GM18511 (cell line): ENCODE results near the gene FITM2.
"Not testable (repeated sequence)": the region's sequence is repeated elsewhere in the genome, so short reads cannot be mapped to it uniquely, and the experiment has no call there.

Source experiments
- ATAC-seq: cut with Tn5 transposase; IDR thresholded peaks from one replicate; pipeline ENCODE4 v1.9.1; 2021; ENCODE audit warnings: mild to moderate bottlenecking, moderate library complexity; ENCODE audit not compliant: unreplicated experiment

The FITM2 gene

DNA sequence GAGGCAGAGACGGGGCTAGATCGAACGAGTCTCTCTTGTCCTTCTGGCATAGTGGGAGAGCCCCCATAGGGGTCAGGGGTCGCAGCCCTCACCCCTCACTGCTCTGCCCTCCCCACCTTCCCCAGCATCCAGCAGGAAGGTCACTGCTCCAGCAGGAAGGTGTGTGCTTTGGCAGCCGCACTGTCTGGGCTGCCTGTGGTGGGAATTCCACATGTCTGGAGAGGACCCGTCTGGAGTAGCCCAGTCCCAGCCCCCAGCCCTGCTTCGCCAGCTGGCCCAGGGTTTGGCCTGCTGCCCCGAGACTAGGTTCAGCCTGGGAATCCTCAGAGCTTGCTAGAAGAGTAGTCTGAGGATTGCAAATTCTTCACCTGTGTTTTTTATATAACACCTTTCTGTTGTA, 23.3 kb upstream of the FITM2 start:
- ATAC-seq, result no peak

DNA sequence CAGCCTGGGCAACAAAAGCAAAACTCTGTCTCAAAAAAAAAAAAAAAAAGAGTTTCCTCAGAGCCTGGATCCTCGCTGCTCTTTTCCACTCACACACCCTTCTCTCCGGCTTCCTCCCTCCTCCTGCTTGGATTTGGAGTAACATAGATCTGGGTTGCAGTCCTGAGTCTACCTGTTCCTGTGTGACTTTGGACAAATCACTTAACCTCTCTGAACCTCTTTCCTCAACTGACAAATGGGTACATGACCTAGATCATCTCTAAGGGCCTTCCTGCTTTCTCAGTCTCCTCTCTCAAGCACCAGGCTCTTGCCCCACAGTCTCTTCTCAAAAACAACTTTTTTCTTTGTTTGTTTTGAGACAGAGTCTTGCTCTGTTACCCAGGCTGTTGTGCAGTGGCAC, 20.2 kb upstream of the FITM2 start:
- ATAC-seq, result no peak

DNA sequence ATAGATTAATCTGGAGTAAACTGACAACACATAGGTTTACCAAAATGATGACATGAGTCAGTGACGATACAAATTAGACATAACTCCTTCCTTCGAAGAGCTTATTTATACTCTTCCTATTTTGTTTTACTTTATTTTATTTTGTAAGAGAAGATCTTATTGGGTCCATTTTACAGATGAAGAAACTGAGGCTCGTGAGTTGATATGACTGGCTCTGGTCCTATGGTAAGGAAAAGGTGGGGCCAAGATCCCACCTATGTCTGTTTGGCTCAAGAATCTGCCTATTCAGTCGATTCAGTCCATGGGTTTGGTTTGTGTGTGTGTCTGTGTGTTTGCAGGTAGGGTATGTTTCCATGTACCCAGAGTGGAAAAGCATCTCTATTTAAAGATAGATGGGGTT, 17.4 kb upstream of the FITM2 start:
- no peak for ATAC-seq

DNA sequence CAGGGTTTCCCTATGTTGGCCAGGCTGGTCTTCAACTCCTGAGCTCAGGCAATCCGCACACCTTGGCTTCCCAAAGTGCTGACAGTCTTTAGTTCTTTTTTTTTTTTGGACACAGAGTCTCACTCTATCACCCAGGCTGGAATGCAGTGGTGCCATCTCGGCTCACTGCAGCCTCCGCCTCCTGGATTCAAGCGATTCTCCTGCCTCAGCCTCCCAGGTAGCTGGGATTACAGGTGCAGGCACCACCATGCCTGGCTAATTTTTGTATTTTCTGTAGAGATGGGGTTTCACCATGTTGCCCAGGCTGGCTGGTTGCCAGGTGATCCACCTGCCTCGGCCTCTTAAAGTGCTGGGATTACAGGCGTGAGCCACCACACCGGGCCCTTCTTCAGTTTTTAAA, 16.7 kb upstream of the FITM2 start:
- ATAC-seq, result not testable (repeated sequence)

DNA sequence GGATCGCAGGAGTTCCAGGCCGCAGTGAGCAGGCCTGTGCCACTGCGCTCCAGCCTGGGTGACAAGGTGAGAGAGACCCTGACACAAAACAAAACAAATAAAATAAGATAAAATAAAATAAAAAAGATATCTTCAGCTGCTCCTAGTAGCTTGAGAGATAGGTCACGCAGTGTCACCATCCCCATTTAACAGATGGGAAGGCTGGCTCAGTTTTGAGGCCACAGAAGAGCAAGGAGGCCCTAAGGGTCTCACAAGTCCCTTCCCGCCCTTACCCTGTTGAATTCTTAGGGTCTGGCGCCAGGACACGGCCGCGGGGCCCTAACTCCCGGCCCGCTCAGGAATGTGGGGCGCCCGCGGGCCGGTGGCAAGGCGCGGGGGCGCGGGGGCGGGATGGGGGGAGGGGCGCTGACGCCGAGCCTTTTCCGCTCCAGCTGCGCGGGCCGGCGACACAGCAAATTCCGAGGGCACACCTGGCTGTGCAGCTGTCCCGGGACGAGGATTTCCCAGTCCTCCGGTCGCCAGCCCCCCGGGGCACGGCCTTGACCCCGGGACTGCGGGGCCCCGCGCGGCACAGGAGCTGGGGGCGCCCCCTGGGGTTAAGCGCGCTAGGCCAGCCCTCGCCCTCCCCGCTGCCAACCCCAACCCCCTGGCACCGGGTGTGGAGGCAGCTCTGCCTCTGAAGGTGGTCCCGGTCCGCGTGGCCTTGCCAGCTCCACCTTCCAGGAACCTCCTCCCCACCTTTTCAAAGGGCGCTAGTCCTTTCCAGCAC, 15.6 kb upstream of the FITM2 start:
- ATAC-seq, result no peak

DNA sequence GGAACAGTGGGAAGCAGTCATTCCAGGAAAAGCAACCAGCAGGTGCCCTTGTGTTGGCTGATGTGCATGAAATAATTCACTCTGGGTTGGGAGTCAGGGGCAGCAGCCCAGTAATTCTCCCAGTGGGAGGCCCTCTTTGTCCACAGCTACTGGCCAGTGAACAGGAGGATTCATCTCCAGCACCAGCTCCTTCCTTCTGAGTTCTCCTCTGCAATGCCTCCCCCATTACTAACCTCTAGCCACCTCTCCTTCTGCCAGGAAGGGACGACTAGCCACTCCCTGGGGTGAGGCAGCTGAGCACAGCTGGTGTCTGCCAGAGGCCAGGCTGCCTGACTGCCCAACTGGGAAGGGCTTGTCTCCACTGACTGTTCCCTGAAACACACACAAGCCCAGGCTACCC, 13.3 kb upstream of the FITM2 start:
- no peak for ATAC-seq

DNA sequence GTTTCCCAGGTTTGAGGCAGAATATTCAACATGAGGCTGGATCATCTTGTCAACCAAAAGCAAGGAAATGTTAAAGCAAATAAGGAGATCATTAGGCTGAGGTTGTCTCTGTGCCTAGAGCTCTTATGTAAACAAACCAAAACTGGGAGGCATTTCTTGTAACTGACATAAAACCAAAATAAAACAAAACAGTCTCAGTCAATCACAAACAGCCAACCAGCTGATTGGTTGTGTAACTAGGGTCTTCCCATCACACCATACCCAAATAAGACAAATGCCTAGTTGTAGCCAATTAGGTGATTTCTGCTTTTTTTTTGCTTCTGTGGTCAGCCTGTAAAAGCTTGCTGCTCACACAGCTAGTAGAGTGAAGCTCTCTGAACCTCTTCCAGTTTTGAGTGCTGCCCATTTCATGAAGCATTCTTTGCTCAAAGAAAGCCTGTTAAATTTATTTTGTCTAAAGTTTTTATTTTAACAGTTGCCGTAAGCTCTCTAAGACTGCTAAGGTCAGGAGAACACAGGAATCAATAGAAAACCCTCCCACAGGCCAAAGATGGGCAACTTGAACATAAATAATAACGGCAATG, 8.9 kb upstream of the FITM2 start:
- no peak for ATAC-seq

DNA sequence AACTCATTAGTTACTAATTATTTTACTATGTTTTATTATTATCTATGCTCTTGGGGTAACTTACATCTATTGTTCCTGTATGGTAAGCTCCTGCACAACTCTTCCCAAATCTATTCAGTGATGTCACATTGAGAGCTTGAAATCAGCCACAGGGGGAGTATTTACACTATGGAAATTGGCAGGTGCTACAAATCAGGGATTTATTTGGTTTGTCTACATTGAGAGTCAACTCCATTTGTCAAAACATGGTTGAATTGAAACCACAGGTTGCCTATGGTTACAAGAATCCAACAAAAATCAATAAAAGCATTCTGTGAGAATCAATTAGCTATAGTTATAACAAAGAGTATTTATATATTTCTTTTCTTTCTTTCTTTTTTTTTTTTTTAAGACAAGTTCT, 3.9 kb upstream of the FITM2 start:
- no peak for ATAC-seq

DNA sequence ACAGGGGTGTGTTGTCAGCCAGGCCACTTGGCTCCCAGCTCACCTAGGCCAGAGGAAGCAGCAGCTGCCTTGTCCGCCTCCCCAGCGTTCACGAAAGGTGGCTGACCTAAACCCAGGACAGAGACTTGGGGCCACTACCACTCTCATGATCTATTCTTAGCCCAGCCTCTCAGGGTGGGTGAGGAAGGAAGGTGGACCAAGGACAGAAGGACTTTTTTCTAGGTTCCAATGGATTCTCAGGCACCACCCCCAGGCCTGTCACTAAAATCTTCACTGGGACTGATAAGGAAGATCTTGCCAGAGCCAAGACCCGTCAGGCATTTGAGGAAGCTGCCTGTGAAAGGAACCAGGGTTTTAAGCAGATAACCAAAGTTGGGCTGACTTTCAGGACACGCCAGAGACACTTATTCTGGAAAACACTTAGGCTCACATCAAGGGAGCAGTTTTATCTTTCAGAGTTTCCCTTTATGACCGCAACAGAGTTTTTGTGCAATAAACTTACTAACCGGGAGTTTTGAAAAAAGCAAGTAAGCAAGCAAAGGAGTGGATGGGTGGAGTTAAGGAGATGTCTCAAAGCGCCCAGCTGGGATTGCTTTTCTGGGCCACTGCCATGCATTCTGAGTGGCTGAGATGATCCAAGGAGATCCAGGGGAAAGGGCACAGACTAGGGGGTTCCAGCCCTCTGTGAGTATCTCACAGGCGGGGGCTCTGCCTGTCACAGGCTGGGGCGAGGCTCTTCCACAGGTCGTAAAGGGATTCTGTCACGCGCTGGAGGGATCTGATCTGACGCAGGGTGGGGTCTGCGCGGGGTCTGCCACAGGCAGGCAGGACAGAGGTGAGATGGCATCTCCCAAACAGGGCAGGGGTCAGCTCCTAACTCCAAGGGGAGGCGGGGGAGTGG, 989 bp downstream of the FITM2 start:
- no peak for ATAC-seq

DNA sequence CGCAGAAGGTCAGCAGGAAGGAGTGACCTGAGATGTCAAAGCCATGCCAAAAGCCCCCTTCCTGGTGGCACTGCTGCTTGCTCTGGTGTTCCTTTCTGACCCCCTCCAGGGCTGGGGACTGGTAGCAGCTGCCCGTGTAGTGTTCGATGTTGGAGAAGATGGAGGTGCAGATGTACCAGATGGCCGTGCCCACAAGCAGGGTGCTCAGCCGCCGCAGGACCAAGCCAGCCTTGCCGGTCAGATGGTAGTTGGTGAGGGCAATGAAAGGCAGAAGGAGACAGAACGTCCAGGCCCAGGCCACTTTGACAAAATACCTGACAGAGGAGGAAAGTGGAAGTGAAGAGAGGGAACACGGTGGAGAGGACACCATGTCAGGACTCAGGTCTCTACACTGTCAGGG, 4.1 kb downstream of the FITM2 start:
- ATAC-seq, result no peak

DNA sequence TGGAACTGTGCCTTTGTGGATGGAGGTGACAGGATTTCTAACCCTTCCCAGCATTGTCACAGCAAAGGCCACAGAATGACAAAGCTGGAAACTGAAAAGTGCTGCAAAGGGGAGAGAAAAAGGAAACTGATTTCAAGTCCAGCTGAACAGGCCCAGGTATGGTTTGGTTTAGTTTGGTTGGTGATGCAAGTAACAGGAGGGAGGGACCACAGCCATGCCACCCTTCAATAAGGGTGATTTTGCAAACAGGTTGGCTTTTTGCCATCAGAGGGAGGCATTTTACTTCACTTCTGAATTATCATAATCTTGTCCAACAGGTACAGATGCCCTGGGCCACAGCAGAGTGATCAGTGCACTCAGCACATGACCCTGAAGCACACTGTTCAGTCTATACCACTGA, 6.6 kb downstream of the FITM2 start:
- no peak for ATAC-seq

DNA sequence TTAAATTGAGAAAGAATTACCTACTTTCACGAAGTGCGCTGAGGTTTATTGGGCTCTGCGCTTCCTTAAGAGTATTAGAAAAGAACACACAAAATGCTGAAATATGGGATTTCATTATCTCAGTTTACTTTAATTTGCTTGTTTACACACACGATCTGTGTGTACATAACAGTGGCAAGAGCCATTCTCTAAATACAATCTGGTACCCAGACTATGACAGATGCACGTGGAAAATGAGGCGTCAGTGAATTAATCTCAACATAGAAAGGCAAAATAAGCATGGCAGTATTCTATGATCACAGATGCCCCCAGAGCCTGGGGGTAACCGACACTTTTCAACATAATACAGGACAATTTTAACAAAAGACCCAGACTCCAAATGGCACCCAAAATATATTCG, 8.3 kb downstream of the FITM2 start:
- no peak for ATAC-seq

DNA sequence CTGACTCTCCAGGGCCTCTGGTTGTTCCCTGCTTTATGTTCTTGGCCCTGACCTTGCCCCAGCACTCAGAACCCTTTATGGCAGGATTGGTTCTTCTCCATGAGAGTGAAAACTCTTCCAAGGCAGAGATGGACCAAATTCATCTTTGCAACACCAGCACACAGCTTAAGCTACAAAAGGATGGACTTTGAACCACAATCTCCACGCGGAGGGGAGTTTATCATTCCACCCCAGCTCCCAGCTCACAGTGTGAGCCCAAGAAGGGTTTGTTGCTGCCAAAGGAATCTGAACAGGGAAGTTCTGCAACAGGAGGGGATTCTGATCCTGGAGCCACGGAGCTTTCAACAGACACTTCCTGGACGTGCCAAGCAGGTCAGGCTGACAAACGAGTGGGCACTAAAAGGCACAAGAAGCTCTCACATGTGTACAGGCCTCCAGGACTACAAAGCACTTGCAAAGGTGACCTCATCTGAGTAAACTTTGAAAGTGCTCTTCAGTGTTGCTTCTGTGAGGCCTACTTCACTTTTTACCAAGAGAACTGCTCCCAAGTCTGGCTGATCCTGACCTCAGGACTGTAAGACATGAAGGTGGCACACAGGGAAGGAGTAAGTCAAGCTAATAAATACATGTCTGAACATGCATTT, 8.9 kb downstream of the FITM2 start:
- no peak for ATAC-seq

DNA sequence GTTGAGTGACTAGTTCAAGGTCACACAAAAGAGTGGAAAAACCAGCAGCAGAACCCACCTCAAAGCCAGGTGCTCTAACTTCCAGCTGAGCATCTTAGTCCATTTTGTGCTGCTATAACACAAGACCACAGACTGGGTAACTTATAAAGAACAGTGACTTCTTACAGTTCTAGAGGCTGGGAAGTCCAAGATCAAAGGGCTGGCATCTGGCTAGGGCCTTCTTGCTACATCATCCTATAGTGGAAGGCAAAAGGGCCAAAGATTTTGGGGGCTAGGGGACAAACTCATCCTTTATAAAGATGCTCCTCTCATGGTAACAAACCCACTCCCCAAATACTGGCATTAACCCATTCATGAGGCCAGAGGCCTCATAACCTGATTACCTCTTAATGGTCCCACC, 9.7 kb downstream of the FITM2 start:
- no peak for ATAC-seq

DNA sequence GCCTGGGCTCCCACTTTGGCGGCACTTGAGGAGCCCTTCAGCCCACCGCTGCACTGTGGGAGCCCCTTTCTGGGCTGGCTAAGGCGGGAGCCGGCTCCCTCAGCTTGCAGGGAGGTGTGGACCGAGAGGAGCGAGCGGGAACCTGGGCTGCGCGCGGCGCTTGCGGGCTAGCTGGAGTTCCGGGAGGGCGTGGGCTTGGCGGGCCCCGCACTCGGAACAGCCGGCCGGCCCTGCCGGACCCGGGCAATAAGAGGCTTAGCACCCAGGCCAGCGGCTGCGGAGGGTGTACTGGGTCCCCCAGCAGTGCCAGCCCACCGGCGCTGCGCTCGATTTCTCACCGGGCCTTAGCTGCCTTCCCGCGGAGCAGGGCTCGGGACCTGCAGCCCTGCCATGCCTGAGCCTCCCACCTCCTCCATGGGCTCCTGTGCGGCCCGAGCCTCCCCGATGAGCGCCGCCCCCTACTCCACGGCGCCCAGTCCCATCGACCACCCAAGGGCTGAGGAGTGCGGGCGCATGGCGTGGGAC, 11.9 kb downstream of the FITM2 start:
- ATAC-seq, result not testable (repeated sequence)

DNA sequence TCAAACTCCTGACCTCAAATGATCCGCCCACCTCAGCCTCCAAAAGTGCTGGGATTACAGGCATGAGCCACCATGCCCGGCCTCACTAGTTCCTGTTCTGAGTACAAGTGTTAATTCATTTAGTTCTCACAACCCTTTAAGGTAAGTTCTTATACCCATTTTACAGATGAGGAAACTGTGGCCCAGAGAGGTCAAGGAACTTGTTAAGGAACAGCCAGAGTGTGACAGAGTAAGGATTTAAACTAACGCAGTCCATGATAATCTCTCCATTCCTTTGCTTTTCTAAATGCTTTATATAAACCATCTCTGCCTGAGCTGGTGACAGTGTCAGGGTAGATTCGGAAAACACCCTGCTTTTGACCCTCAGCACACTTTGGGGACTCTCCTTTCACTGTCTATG, 13.3 kb downstream of the FITM2 start:
- ATAC-seq, result no peak

DNA sequence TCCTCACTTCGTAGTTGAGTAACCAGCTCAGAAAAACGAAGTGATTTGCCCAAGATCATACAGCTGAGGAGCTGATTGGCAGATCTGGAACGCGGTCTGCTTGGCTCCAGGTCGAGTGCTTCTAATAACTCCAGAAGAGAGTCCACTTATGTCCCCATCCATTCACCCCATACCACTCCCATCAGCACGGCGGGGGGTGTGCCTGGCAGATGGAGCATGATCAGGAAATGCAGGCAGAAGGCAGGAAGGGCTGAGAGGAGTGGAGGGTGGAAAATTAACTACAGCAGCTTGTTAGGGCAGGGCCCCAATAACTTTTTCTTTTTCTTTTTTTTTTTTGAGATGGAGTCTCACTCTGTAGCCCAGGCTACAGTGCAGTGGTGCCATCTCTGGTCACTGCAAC, 15.0 kb downstream of the FITM2 start:
- ATAC-seq, result no peak

DNA sequence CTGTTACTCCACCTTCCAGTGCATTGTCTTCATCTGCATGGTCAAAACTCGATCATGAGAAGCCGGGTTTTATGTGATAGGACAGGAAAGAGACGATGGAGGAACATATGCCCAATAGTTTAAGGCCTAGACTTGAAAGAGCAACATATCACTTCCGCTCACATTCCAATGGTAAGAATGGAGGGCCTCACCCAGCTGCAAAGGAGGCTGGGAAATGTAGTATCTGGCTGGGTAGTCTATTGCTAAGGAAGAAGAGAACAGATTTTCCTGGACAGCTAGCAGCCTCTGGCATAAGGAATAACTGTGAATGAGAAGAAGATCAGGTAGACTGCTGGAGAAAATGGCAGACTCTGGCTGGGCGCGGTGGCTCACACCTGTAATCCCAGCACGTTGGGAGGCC, 19.2 kb downstream of the FITM2 start:
- ATAC-seq, result no peak

DNA sequence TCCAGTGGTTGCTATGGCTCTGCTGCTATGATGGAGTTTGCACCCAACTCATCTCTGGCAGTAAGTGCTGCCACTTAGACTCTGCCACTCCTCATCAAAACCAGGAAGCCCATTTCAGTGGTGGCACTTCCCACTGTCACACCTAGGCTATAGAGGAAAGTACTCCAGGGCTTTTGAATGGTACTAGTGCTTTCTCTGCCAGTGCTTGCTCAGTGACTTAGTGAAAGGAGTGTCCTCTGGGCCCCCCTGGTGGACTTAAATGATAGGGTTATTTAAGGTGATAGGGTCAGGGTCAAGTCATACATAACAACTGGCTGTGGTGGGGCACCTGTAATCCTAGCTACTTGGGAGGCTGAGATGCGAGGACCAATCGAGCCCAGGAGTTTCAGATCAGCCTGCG, 22.8 kb downstream of the FITM2 start:
- no peak for ATAC-seq

DNA sequence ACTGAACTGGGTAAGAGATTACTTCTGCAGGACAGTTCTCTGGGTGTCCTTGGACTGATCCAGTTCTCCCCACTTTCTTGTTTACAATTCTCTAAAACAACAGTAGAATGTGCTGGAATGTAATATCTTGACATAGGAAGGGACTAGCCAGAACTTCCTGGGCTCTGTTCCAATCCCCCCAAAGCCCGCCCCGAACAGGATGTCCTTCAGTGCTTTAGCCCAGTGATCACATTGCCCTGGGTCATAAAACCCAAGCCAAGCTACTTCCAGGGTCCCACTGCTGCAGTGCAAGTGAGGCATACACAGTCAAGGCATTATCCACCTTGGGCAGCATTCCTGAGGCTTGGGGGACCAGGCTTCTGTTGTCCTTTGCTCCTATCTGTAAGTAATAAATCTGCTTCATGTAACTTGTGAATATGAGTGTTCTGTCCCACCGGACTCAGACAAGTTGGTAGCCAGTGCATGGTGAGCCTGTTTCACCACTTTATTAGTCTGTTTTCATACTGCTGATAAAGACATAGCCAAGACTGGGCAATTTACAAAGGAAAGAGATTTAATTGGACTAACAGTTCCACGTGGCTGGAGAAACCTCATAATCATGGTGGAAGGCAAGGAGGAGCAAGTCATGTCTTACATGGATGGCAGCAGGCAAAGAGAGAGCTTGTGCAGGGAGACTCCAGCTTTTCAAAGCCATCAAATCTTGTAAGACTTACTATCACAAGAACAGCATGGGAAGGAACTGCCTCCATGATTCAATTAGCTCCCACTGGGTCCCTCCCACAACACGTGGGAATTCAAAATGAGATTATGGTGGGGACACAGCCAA, 23.5 kb downstream of the FITM2 start:
- no peak for ATAC-seq
